Suprapubic skin (tissue), 3 donors: ENCODE measurements around the gene TTC12.

Source experiments
- CTCF ChIP-seq, 2 donors: fragments of 200-600 bp in 1 of 2; fragments of 450-650 bp in 1 of 2; sonication (generic) in 1 of 2; IDR thresholded peaks; one replicate each; pipeline ENCODE4 v1.5.1; 2016 to 2019; ENCODE audit warnings: antibody characterized with exemption in 2 of 2, mild to moderate bottlenecking in 1 of 2, moderate library complexity in 1 of 2
- EP300 ChIP-seq: sonication (generic); formaldehyde crosslinking; IDR thresholded peaks from one replicate; pipeline ENCODE4 v1.6.1; 2017; ENCODE audit warnings: antibody characterized with exemption
- POLR2A ChIP-seq, 2 donors: fragments of 450-650 bp; IDR thresholded peaks; one replicate each; pipeline ENCODE4 v1.6.1; 2017; ENCODE audit warnings: antibody characterized with exemption in 2 of 2, mild to moderate bottlenecking in 2 of 2, moderate library complexity in 2 of 2

GRCh38 chr11:113276466-113276865 lies 37.9 kb upstream of the TTC12 start:
- TF ChIP-seq POLR2A (IDR thresholded peaks at IDR 0.05) = no peak
- TF ChIP-seq EP300 = no peak
- TF ChIP-seq CTCF (IDR thresholded peaks at IDR 0.05) = no peak
